GM12891 (cell line): ENCODE data around the gene ARHGEF11.

ENCODE experiments used
- POLR2A ChIP-seq: IDR thresholded peaks from 2 replicates; pipeline ENCODE4 v1.6.1; 2011; ENCODE audit warnings: low read depth, low read length, control low read depth
- POLR2AphosphoS5 ChIP-seq: IDR thresholded peaks from 2 replicates; pipeline ENCODE4 v1.6.1; 2011; ENCODE audit warnings: low read depth, low read length, control low read depth

- TF ChIP-seq POLR2A (no peak), POLR2AphosphoS5 (no peak)
Measured at GRCh38 chr1:156912310-156912709, 133.2 kb downstream of the ARHGEF11 start.
